SK-N-SH (cell line): Measurements from ENCODE around the gene PPM1N.

ENCODE experiments used
- CTCF ChIP-seq: fragments of 200-600 bp; sonication (generic); IDR thresholded peaks from 2 replicates; pipeline ENCODE4 v1.6.1; 2017; ENCODE audit warnings: antibody characterized with exemption, mild to moderate bottlenecking, moderate library complexity
- EP300 ChIP-seq, 2 experiments: IDR thresholded peaks; 2 replicates each; pipeline versions ENCODE4 v1.4.0 to v1.6.1; 2012; ENCODE audit warnings: borderline replicate concordance in 1 of 2, low read depth in 1 of 2, low read length in 1 of 2
- MAX ChIP-seq: IDR thresholded peaks from 2 replicates; pipeline ENCODE4 v1.4.0; 2012; ENCODE audit warnings: low read depth
- POLR2AphosphoS5 ChIP-seq: IDR thresholded peaks from 2 replicates; pipeline ENCODE4 v1.6.1; 2012; ENCODE audit warnings: low read depth, low read length
- RXRA ChIP-seq: IDR thresholded peaks from 2 replicates; pipeline ENCODE4 v1.4.0; 2012; ENCODE audit warnings: low read depth, mild to moderate bottlenecking, borderline replicate concordance
- SIN3A ChIP-seq: IDR thresholded peaks from 2 replicates; pipeline ENCODE4 v1.6.1; 2012; ENCODE audit warnings: low read depth, mild to moderate bottlenecking, low read length, moderate library complexity, borderline replicate concordance

DNA sequence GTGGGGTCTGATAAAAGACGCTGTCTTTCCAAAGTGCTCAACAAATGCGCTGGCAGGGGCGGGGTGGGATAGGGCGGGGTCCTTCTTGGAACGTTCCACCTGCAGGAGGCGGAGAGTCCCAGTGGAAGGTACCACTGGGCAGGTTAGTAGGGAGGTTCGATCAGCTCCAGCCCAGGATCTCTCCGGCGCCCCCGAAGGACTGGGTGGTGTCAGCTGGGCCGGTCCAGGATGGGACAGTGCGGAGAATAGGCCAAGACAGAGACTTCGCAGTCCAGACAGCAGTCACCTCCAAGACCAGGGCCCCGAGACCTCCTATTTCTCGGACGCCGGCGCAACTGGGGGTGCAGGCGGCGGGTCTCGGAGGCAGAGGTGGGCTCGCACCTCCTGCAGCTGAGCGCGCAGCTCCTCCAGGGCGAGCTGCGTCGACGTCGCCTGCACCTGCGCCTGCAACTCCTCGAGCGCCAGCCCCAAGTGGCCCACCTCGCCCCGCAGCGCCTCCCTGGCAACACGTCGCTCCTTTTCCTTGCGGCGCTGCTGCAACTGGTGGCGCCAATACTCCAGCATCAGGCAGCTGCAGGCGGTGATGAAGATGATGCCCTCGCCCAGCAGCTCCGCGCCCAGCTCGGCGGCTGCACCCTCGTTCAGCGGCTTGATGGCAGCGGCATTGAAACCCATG is 30.6 kb downstream of the PPM1N start:
- no peak for TF ChIP-seq CTCF
- TF ChIP-seq RXRA, result no peak
- 0 out of 2 replicates have a peak, but pooled peaks have one; percentile 5 for TF ChIP-seq POLR2AphosphoS5
- TF ChIP-seq MAX, result no peak
- TF ChIP-seq EP300 (IDR thresholded peaks at IDR 0.05; ENCODE audit: borderline replicate concordance in 1 of 2, low read depth in 1 of 2, low read length in 1 of 2), result no peak
- TF ChIP-seq SIN3A, result no peak
